Adrenal gland (tissue), 5 donors: ENCODE data around the gene IL6.

Source experiments
- CTCF ChIP-seq, 6 experiments: fragments of 450-650 bp in 4 of 6; fragments of 200-600 bp in 2 of 6; sonication (generic) in 1 of 6; IDR thresholded peaks; 1 replicate in 5 of 6; 2 replicates in 1 of 6; pipeline versions ENCODE4 v1.5.1 to v1.8.0; 2016 to 2021; ENCODE audit warnings: antibody characterized with exemption in 6 of 6, mild to moderate bottlenecking in 2 of 6, moderate library complexity in 1 of 6
- POLR2A ChIP-seq, 2 donors: fragments of 450-650 bp; IDR thresholded peaks; one replicate each; pipeline ENCODE4 v1.6.1; 2017; ENCODE audit warnings: antibody characterized with exemption in 2 of 2, mild to moderate bottlenecking in 2 of 2, moderate library complexity in 1 of 2
- donor health status: DM: no; HTN: no; CAD: no.

- TF ChIP-seq POLR2A (IDR thresholded peaks at IDR 0.05) (no peak), CTCF (IDR thresholded peaks at IDR 0.05) (no peak)
Measured at GRCh38 chr7:22681852-22682657, 44.9 kb upstream of the IL6 start.
